Testis (tissue), 3 donors: ENCODE data around the gene FLT4. TPM values are rescaled to one million over a fixed set of nuclear protein-coding genes. Genes with fewer than 3 reads are reported as not detected.

Experiments used
- DNase-seq: peaks from one replicate; pipeline ENCODE4 v3.0.0-alpha.2; 2019
- H3K27ac ChIP-seq, 2 donors: fragments of 200-600 bp; sonication (generic); one replicate each; pipeline ENCODE4 v1.5.1; 2019
- H3K27me3 ChIP-seq: fragments of 200-600 bp; sonication (generic); one replicate; pipeline ENCODE4 v1.5.1; 2019
- H3K36me3 ChIP-seq: fragments of 200-600 bp; sonication (generic); one replicate; pipeline ENCODE4 v1.5.1; 2017; ENCODE audit warnings: low read depth; ENCODE audit errors: missing control alignments
- H3K4me1 ChIP-seq: fragments of 200-600 bp; sonication (generic); one replicate; pipeline ENCODE4 v1.5.1; 2019
- H3K4me3 ChIP-seq, 2 donors: fragments of 200-600 bp; sonication (generic); one replicate each; pipeline ENCODE4 v1.5.1; 2017 to 2019
- H3K9me3 ChIP-seq: fragments of 200-600 bp; sonication (generic); one replicate; pipeline ENCODE4 v1.5.1; 2017
- CTCF ChIP-seq, 3 experiments: fragments of 450-650 bp in 2 of 3; fragments of 200-600 bp in 1 of 3; sonication (generic) in 1 of 3; IDR thresholded peaks; one replicate each; pipeline ENCODE4 v1.5.1; 2016 to 2019; ENCODE audit warnings: antibody characterized with exemption in 3 of 3, mild to moderate bottlenecking in 2 of 3, moderate library complexity in 1 of 3
- POLR2A ChIP-seq: fragments of 450-650 bp; IDR thresholded peaks from one replicate; pipeline ENCODE4 v1.6.1; 2017; ENCODE audit warnings: antibody characterized with exemption, mild to moderate bottlenecking, moderate library complexity
- WGBS, 2 donors: methylation state at CpG; one replicate each; pipeline ENCODE4 v1.1.5; 2018; 5-methylcytosine and 5-hydroxymethylcytosine counted together
- intact Hi-C: fragments of 100-400 bp; cut with DNase I; formaldehyde crosslinking; loops from one replicate; pipeline ENCODE4 v1.15.1; 2023; ENCODE audit warnings: low total_unique reads
- polyA plus RNA-seq: library from polyadenylated mRNA; stranded (reverse); fragments of 350-450 nt; fragmentation: Illumina TruSeq; extraction: RNeasy Lipid Tissue Mini Kit (QIAGEN cat#74804); gene quantifications from one replicate; pipeline ENCODE4 v1.2.3, GENCODE V29; 2014; ENCODE audit warnings: low read depth, low replicate concordance; ENCODE audit not compliant: insufficient read depth
- total RNA-seq, 2 donors: library from RNA; depleted of rRNA; stranded (reverse); fragments of >200 nt; gene quantifications; one replicate each; pipeline ENCODE4 v1.2.3, GENCODE V29; 2016

FLT4 gene
- total and polyA plus RNA-seq, 3 donors from 2014 or later = 11.9 to 24.2 (median 23.5) TPM

- WGBS, 2 donors = 92% methylated on average over 14 of the region's 14 CpGs; no CpG with 5 or more reads in 1 of the 2 donors
- intact Hi-C loops = no loop called here
- Histone ChIP-seq H3K27me3 (no peaks in the 10 kb centered on the region), H3K27ac (no peak overlapping the region), H3K36me3 (no peaks in the 10 kb centered on the region), H3K9me3 (no peaks in the 10 kb centered on the region), H3K4me1 (no peaks in the 10 kb centered on the region), H3K4me3 (no peak overlapping the region)
- no peak for TF ChIP-seq POLR2A
- TF ChIP-seq CTCF (IDR thresholded peaks at IDR 0.05) = no peak
- no peak for DNase-seq
Measured at GRCh38 chr5:180628211-180628610, 21.2 kb downstream of the FLT4 start.

GRCh38 chr5:180627386-180628120, 21.8 kb downstream of the FLT4 start:
- no peaks in the 10 kb centered on the region for H3K36me3 ChIP-seq
- no peak overlapping the region for H3K4me3 ChIP-seq
- no peak overlapping the region for H3K27ac ChIP-seq
- DNase-seq = no peak
- H3K27me3 ChIP-seq = no peaks in the 10 kb centered on the region
- TF ChIP-seq CTCF (IDR thresholded peaks at IDR 0.05) (no peak), POLR2A (no peak)
- H3K4me1 ChIP-seq = no peaks in the 10 kb centered on the region
- no peaks in the 10 kb centered on the region for H3K9me3 ChIP-seq
- intact Hi-C loops = no loop called here
- WGBS, 2 donors = 92 to 93% methylated on average over 3 to 12 of the region's 12 CpGs

GRCh38 chr5:180626661-180627385, 22.6 kb downstream of the FLT4 start:
- Histone ChIP-seq H3K27ac (no peak overlapping the region), H3K36me3 (no peaks in the 10 kb centered on the region), H3K9me3 (no peaks in the 10 kb centered on the region), H3K4me3 (no peak overlapping the region), H3K27me3 (no peaks in the 10 kb centered on the region), H3K4me1 (no peaks in the 10 kb centered on the region)
- WGBS, 2 donors = 70 to 81% methylated on average over 10 to 15 of the region's 15 CpGs
- intact Hi-C loops = no loop called here
- no peak for DNase-seq
- TF ChIP-seq POLR2A = no peak
- no peak for TF ChIP-seq CTCF (IDR thresholded peaks at IDR 0.05)

- Histone ChIP-seq H3K27me3 (no peaks in the 10 kb centered on the region), H3K9me3 (no peaks in the 10 kb centered on the region), H3K4me1 (no peaks in the 10 kb centered on the region), H3K27ac (no peak overlapping the region), H3K4me3 (no peak overlapping the region), H3K36me3 (no peaks in the 10 kb centered on the region)
- TF ChIP-seq POLR2A (no peak), CTCF (IDR thresholded peaks at IDR 0.05) (no peak)
- intact Hi-C loops = no loop called here
- no peak for DNase-seq
- 85 to 93% methylated on average over 6 to 25 of the region's 25 CpGs for WGBS, 2 donors
Measured at GRCh38 chr5:180625791-180626660, 23.4 kb downstream of the FLT4 start.
